ENCODE measurements around the gene EIF4EBP2.

Gene EIF4EBP2

GRCh38 chr10:70461397-70462348 lies 57.7 kb downstream of the EIF4EBP2 start:
- peak; percentile 88 for TF ChIP-seq CTCF (IDR thresholded peaks at IDR 0.05)

- no peak for TF ChIP-seq CTCF (IDR thresholded peaks at IDR 0.05)
Measured at GRCh38 chr10:70462349-70462984, 58.5 kb downstream of the EIF4EBP2 start.

GRCh38 chr10:70465278-70465677 lies 61.3 kb downstream of the EIF4EBP2 start:
- no peak for TF ChIP-seq CTCF (IDR thresholded peaks at IDR 0.05)

- TF ChIP-seq CTCF (IDR thresholded peaks at IDR 0.05), result no peak
Measured at GRCh38 chr10:70465832-70466231, 61.9 kb downstream of the EIF4EBP2 start.

- TF ChIP-seq CTCF (IDR thresholded peaks at IDR 0.05), result no peak
Measured at GRCh38 chr10:70466951-70467350, 63.0 kb downstream of the EIF4EBP2 start.

- TF ChIP-seq CTCF (IDR thresholded peaks at IDR 0.05), result no peak
Measured at GRCh38 chr10:70472799-70473454, 69.0 kb downstream of the EIF4EBP2 start.

- TF ChIP-seq CTCF (IDR thresholded peaks at IDR 0.05), result no peak
Measured at GRCh38 chr10:70474780-70475179, 70.8 kb downstream of the EIF4EBP2 start.

Data from LNCAP (cell line).